ENCODE results near the gene TACR2. TPM values are rescaled to one million over a fixed set of nuclear protein-coding genes. Genes with fewer than 3 reads are reported as not detected.

TACR2 gene
- total RNA-seq, 4 donors from 2014 or later, result 18.9 to 241 (median 78.9) TPM

- intact Hi-C loops (cut with DNase I; ENCODE audit: low total_unique reads) (no loop called here), in situ Hi-C loops (cut with MboI; ENCODE audit: low pct_ligation_motif_present in 1 of 4, low pct_unique_long_range_greater_than_20kb in 1 of 4, low sequenced_read_pairs in 3 of 4) (no loop called here)
- Histone ChIP-seq H3K4me1 (peaks cover 17 to 24% (median 21%) of the 10 kb centered on the region in 4 donors), H3K27ac (no peak overlapping the region), H3K36me3 (no peaks in the 10 kb centered on the region), H3K27me3 (no peaks in the 10 kb centered on the region), H3K4me3 (no peak overlapping the region), H3K9me3 (no peaks in the 10 kb centered on the region)
- DNase-seq, result no peak
- 80 to 90% methylated on average over 2 of the region's 2 CpGs for WGBS, 2 donors (ENCODE audit: low coverage in 1 of 2)
- TF ChIP-seq POLR2A (IDR thresholded peaks at IDR 0.05), result no peak
- TF ChIP-seq EP300 (IDR thresholded peaks at IDR 0.05; ENCODE audit: low read depth), result no peak
- TF ChIP-seq CTCF (IDR thresholded peaks at IDR 0.05), result no peak
- no peak for TF ChIP-seq POLR2AphosphoS5 (IDR thresholded peaks at IDR 0.05)
Observed at GRCh38 chr10:69356187-69356586, 60.5 kb downstream of the TACR2 start.

- Histone ChIP-seq H3K36me3 (no peaks in the 10 kb centered on the region), H3K4me3 (no peak overlapping the region), H3K27me3 (no peaks in the 10 kb centered on the region), H3K4me1 (peaks cover 5 to 14% (median 9%) of the 10 kb centered on the region in 4 donors), H3K27ac (no peak overlapping the region), H3K9me3 (no peaks in the 10 kb centered on the region)
- DNase-seq, result no peak
- 83 to 84% methylated on average over 5 to 8 of the region's 8 CpGs for WGBS, 2 donors (ENCODE audit: low coverage in 1 of 2)
- no peak for TF ChIP-seq CTCF (IDR thresholded peaks at IDR 0.05)
- TF ChIP-seq POLR2AphosphoS5 (IDR thresholded peaks at IDR 0.05), result no peak
- intact Hi-C loops (cut with DNase I; ENCODE audit: low total_unique reads) (no loop called here), in situ Hi-C loops (cut with MboI; ENCODE audit: low pct_ligation_motif_present in 1 of 4, low pct_unique_long_range_greater_than_20kb in 1 of 4, low sequenced_read_pairs in 3 of 4) (no loop called here)
Observed at GRCh38 chr10:69353977-69354635, 62.6 kb downstream of the TACR2 start.

Other genes with a start within 250 kb of the TACR2 start
- 10 to 100 TPM; 15.3 to 34.0 (median 26.7) TPM for gene SUPV3L1, start 236.7 kb downstream of the TACR2 start, total RNA-seq
- 10 to 100 TPM in 3 of 4 donors, not detected in 1; 26.8 to 39.6 (median 28.0) TPM for gene HKDC1, start 196.6 kb downstream of the TACR2 start, total RNA-seq
- gene HK1, start 138.4 kb downstream of the TACR2 start, total RNA-seq, result 10 to 100 TPM; 27.3 to 69.9 (median 54.0) TPM
- gene TSPAN15, start 34.5 kb upstream of the TACR2 start, total RNA-seq, result 100 to 1,000 TPM in 3 of 4 donors, 10 to 100 TPM in 1; 97.7 to 152 (median 148) TPM
- 1 to 10 TPM in 1 of 4 donors, under 1 TPM in 2, not detected in 1; 0.41 to 8.2 (median 0.64) TPM for gene NEUROG3, start 156.5 kb upstream of the TACR2 start, total RNA-seq
- 1 to 10 TPM in 1 of 4 donors, under 1 TPM in 1, not detected in 2; 0.95 to 1.4 TPM for gene FAM241B, start 213.3 kb upstream of the TACR2 start, total RNA-seq

All from transverse colon (tissue), 4 donors.